SU-DHL-6 (cell line): ENCODE measurements around the gene ATP6V1B1.
"Not testable (repeated sequence)": the region's sequence is repeated elsewhere in the genome, so short reads cannot be mapped to it uniquely, and the experiment has no call there.

Experiments used
- CTCF ChIP-seq: fragments of 200-600 bp; sonication (generic); IDR thresholded peaks from one replicate; pipeline ENCODE4 v1.5.1; 2017; ENCODE audit warnings: antibody characterized with exemption, mild to moderate bottlenecking, low read length, moderate library complexity; ENCODE audit not compliant: insufficient read depth, poor library complexity, severe bottlenecking
- EZH2phosphoT487 ChIP-seq: fragments of 200-600 bp; sonication (generic), shearing (Covaris generic); conservative IDR thresholded peaks from 2 replicates; pipeline ENCODE4 v1.6.1; 2018; ENCODE audit warnings: mild to moderate bottlenecking, antibody characterized with exemption, low read length, moderate library complexity, mixed read lengths

GRCh38 chr2:71011786-71012185 lies 76.1 kb downstream of the ATP6V1B1 start:
- TF ChIP-seq CTCF, EZH2phosphoT487: not testable (repeated sequence)
